G401 (cell line): ENCODE measurements around the gene RAB3D. TPM values are rescaled to one million over a fixed set of nuclear protein-coding genes. Genes with fewer than 3 reads are reported as not detected.
A peak's percentile ranks its signal among the peaks of the same experiment; 100 is the strongest.
"Not testable (repeated sequence)": the region's sequence is repeated elsewhere in the genome, so short reads cannot be mapped to it uniquely, and the experiment has no call there.

Experiments
- DNase-seq: peaks from one replicate; pipeline ENCODE4 v3.0.0-alpha.2; 2015; ENCODE audit warnings: low spot score
- in situ Hi-C: cut with HindIII; loops from 2 replicates; pipeline ENCODE4 v1.10.0; 2016; ENCODE audit warnings: low sequenced_read_pairs, mixed read lengths
- total RNA-seq: library from RNA; depleted of rRNA; stranded (reverse); fragments of >200 nt; shearing (Covaris generic); gene quantifications from 2 replicates; pipeline ENCODE4 v1.2.3, GENCODE V29; 2014

Gene RAB3D
- total RNA-seq, 1 experiment from 2014 or later, result 18.2 TPM

GRCh38 chr19:11370744-11371143, 31.3 kb upstream of the RAB3D start:
- no peak for DNase-seq
- in situ Hi-C loops, result no loop called here

GRCh38 chr19:11367528-11367927, 28.1 kb upstream of the RAB3D start:
- in situ Hi-C loops, result no loop called here

GRCh38 chr19:11365557-11366117, 26.2 kb upstream of the RAB3D start:
- in situ Hi-C loops, result no loop called here
- DNase-seq, result no peak

More at GRCh38 chr19:11367528-11367927, 28.1 kb upstream of the RAB3D start:
- DNase-seq, result no peak

- in situ Hi-C loops, result no loop called here
- no peak for DNase-seq
Observed at GRCh38 chr19:11364935-11365334, 25.5 kb upstream of the RAB3D start.

GRCh38 chr19:11364296-11364904, 24.9 kb upstream of the RAB3D start:
- DNase-seq, result no peak
- in situ Hi-C loops, result no loop called here

- in situ Hi-C loops, result no loop called here
- DNase-seq, result no peak
Observed at GRCh38 chr19:11363881-11364280, 24.4 kb upstream of the RAB3D start.

GRCh38 chr19:11361771-11362731, 22.6 kb upstream of the RAB3D start:
- no peak for DNase-seq

GRCh38 chr19:11361037-11361770, 21.7 kb upstream of the RAB3D start:
- in situ Hi-C loops, result no loop called here
- no peak for DNase-seq

More at GRCh38 chr19:11361771-11362731, 22.6 kb upstream of the RAB3D start:
- in situ Hi-C loops, result no loop called here

GRCh38 chr19:11359421-11359820, 20.0 kb upstream of the RAB3D start:
- DNase-seq, result no peak
- in situ Hi-C loops, result no loop called here

- DNase-seq, result no peak
Observed at GRCh38 chr19:11356676-11357550, 17.5 kb upstream of the RAB3D start.

GRCh38 chr19:11356074-11356397, 16.6 kb upstream of the RAB3D start:
- DNase-seq, result no peak
- in situ Hi-C loops, result no loop called here

More at GRCh38 chr19:11356676-11357550, 17.5 kb upstream of the RAB3D start:
- in situ Hi-C loops, result no loop called here

GRCh38 chr19:11355160-11356073, 16.0 kb upstream of the RAB3D start, which contains the start of gene PLPPR2:
TSS of gene PLPPR2 (plus strand) at chr19:11355432. CDS start at chr19:11357674, 2,242 bp downstream.
- in situ Hi-C loops, result no loop called here

GRCh38 chr19:11354102-11354501, 14.6 kb upstream of the RAB3D start:
- in situ Hi-C loops, DNase-seq: not testable (repeated sequence)

More at GRCh38 chr19:11355160-11356073, 16.0 kb upstream of the RAB3D start, which contains the start of gene PLPPR2:
- peak; percentile 95 for DNase-seq

- in situ Hi-C loops, result no loop called here
- DNase-seq, result no peak
Observed at GRCh38 chr19:11349171-11349570, 9.7 kb upstream of the RAB3D start.

GRCh38 chr19:11347546-11348039, 8.1 kb upstream of the RAB3D start:
- in situ Hi-C loops, result no loop called here
- no peak for DNase-seq

GRCh38 chr19:11346104-11346940, 6.9 kb upstream of the RAB3D start, which contains the start of the genes CCDC159 and TMEM205:
TSS of gene CCDC159 (plus strand) at chr19:11346519. CDS start at chr19:11346607, 88 bp downstream.
TSS of gene TMEM205 (minus strand) at chr19:11346268. CDS start at chr19:11345619, 649 bp downstream.
- in situ Hi-C loops, result no loop called here
- peak; percentile 100 for DNase-seq
